ENCODE measurements around the gene UBE3D. TPM values are rescaled to one million over a fixed set of nuclear protein-coding genes. Genes with fewer than 3 reads are reported as not detected.

UBE3D gene
- total RNA-seq, 4 donors from 2014 or later, result 4.9 to 12.1 (median 10.0) TPM

- TF ChIP-seq, protein P1, sequence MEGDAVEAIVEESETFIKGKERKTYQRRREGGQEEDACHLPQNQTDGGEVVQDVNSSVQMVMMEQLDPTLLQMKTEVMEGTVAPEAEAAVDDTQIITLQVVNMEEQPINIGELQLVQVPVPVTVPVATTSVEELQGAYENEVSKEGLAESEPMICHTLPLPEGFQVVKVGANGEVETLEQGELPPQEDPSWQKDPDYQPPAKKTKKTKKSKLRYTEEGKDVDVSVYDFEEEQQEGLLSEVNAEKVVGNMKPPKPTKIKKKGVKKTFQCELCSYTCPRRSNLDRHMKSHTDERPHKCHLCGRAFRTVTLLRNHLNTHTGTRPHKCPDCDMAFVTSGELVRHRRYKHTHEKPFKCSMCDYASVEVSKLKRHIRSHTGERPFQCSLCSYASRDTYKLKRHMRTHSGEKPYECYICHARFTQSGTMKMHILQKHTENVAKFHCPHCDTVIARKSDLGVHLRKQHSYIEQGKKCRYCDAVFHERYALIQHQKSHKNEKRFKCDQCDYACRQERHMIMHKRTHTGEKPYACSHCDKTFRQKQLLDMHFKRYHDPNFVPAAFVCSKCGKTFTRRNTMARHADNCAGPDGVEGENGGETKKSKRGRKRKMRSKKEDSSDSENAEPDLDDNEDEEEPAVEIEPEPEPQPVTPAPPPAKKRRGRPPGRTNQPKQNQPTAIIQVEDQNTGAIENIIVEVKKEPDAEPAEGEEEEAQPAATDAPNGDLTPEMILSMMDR (IDR thresholded peaks at IDR 0.05; ENCODE audit: low read depth), result no peak
These were observed 5.4 kb upstream of the UBE3D start for GRCh38 chr6:83071023-83071422.

DNA sequence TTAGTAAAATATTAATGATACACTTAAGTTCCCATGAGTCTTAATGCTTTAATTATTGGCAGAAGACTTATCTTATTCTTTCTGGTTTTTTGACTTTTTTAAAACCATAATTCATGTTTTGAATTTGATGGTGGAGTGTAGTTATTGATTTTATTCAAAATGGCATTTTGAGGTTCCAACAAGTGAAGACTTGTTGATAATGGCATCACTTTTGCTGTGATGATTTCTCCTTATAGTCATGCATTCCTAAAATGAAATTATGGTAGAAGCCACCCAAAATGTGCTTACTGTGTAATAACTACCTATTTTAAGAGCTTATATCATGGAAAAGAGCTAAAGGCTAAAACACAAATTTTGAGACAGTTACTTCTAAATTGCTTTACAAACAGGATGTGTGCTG, 4.0 kb upstream of the UBE3D start:
- TF ChIP-seq, protein P1 (IDR thresholded peaks at IDR 0.05; ENCODE audit: low read depth), result no peak

- TF ChIP-seq, protein P1 (IDR thresholded peaks at IDR 0.05; ENCODE audit: low read depth), result no peak
These were observed 3.0 kb upstream of the UBE3D start for GRCh38 chr6:83068616-83069015.

DNA sequence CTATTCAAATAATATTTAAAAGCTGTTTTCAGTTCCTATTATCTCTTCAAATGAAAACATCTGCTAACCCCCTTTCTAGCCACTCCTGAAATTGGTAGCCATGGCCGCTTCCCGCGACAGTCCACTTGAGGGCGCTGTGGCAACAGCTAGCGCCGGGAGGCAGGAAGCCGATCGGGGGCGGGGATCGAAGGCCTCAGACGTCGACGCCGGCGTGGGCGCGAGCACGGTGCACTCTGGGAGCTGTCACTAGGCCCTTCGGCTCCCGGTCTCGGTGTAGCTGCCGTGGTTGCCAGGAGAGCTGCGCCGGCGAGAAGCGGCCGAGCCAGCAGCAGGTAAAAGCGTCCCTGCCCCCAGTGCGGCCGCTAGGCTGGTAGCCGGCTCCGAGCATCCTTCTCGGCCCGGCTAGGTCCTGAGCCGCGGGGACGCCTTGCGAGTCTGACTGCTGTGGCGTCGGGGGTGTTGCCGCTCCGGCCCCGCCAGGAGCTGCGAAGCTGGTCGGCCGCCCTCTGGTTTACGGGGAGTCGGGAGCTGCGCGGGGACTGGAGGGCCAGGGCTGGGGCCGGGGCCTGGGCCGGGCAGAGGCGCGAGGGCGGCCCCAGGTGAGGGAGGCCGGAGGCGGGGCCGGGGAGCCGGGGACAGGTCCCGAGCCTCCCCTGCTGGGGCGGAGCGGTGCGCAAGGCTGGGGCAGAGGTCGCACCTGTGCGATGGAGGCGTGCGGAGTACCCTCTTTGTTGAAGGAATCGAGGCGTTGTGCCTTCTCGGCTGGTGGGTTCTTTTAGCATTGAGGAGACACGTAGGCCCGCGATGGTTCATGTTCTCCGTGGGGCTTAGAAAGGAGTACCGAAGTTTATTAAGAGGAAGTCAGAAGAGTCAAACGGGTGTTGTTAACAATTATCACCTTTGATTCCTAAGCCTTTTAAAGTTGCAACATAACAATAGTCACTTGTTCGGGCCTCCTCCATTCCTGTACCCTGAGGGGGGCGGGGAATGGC, 2.1 kb upstream of the UBE3D start, which contains the start of gene DOP1A:
Gene DOP1A (plus strand): TSS at position 224 of the 992 bp plus-strand sequence. CDS start 29,307 bp downstream, outside the sequence.
- TF ChIP-seq, protein P1 (IDR thresholded peaks at IDR 0.05; ENCODE audit: low read depth), result no peak

DNA sequence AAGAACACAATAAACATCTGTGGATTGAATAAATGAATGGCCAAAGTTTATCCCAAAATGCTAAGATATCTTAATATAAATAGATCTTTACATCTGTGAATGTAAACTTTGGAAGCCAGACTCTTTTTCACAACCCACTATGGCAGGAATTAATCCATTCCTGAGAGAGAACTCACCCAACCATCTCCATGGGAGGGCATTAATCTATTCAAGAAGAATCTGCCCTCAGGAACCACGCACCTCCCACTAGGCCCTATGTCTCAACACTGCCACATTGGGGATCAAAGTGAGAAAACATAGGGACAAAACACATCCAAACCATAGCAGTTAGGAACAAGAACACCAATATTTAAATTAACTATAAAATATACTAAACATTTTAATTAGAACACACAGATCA, 3.4 kb downstream of the UBE3D start:
- TF ChIP-seq, protein P1 (IDR thresholded peaks at IDR 0.05; ENCODE audit: low read depth), result no peak

- TF ChIP-seq, protein P1 (IDR thresholded peaks at IDR 0.05; ENCODE audit: low read depth), result no peak
These were observed 4.5 kb downstream of the UBE3D start for GRCh38 chr6:83061190-83061589.

GRCh38 chr6:83057705-83058321, 7.8 kb downstream of the UBE3D start:
- TF ChIP-seq, protein P1 (IDR thresholded peaks at IDR 0.05; ENCODE audit: low read depth), result no peak
